ENCODE data around the gene BTNL3.

GRCh38 chr5:180977852-180978251, 10.8 kb upstream of the BTNL3 start:
- no peak for TF ChIP-seq CTCF (IDR thresholded peaks at IDR 0.05 in 8 of 11, conservative IDR thresholded peaks at IDR 0.05 in 3 of 11)
- no peak for TF ChIP-seq POLR2AphosphoS5 (IDR thresholded peaks at IDR 0.05)
- TF ChIP-seq POLR2A (IDR thresholded peaks at IDR 0.05), result no peak
